WI38 (cell line): Measurements from ENCODE around the gene NTRK2.

Experiments used
- H3K4me3 ChIP-seq: 2 replicates; pipeline ENCODE4 v1.5.1; 2011; ENCODE audit warnings: low read depth, mild to moderate bottlenecking, control low read depth, low read length
- TF ChIP-seq, protein P1 (sequence below): IDR thresholded peaks from 2 replicates; pipeline ENCODE4 v1.5.1; 2012; ENCODE audit warnings: low read depth, mild to moderate bottlenecking, control low read depth, low read length

NTRK2 gene

GRCh38 chr9:84983749-84984148 lies 314.2 kb downstream of the NTRK2 start:
- TF ChIP-seq, protein P1, sequence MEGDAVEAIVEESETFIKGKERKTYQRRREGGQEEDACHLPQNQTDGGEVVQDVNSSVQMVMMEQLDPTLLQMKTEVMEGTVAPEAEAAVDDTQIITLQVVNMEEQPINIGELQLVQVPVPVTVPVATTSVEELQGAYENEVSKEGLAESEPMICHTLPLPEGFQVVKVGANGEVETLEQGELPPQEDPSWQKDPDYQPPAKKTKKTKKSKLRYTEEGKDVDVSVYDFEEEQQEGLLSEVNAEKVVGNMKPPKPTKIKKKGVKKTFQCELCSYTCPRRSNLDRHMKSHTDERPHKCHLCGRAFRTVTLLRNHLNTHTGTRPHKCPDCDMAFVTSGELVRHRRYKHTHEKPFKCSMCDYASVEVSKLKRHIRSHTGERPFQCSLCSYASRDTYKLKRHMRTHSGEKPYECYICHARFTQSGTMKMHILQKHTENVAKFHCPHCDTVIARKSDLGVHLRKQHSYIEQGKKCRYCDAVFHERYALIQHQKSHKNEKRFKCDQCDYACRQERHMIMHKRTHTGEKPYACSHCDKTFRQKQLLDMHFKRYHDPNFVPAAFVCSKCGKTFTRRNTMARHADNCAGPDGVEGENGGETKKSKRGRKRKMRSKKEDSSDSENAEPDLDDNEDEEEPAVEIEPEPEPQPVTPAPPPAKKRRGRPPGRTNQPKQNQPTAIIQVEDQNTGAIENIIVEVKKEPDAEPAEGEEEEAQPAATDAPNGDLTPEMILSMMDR, result no peak
- H3K4me3 ChIP-seq, result no peak overlapping the region

GRCh38 chr9:84988621-84989020 lies 319.1 kb downstream of the NTRK2 start:
- TF ChIP-seq, protein P1, result no peak
- no peak overlapping the region for H3K4me3 ChIP-seq

- TF ChIP-seq, protein P1, result no peak
- no peak overlapping the region for H3K4me3 ChIP-seq
Observed at GRCh38 chr9:84990416-84990815, 320.9 kb downstream of the NTRK2 start.

- TF ChIP-seq, protein P1, result no peak
- no peak overlapping the region for H3K4me3 ChIP-seq
Observed at GRCh38 chr9:84990850-84991513, 321.5 kb downstream of the NTRK2 start.

GRCh38 chr9:84991514-84991870 lies 322.0 kb downstream of the NTRK2 start:
- no peak overlapping the region for H3K4me3 ChIP-seq
- TF ChIP-seq, protein P1, result no peak

- TF ChIP-seq, protein P1, result no peak
Observed at GRCh38 chr9:84992381-84992780, 322.9 kb downstream of the NTRK2 start.

GRCh38 chr9:84993105-84993504 lies 323.6 kb downstream of the NTRK2 start:
- TF ChIP-seq, protein P1, result no peak
- no peak overlapping the region for H3K4me3 ChIP-seq

More at GRCh38 chr9:84992381-84992780, 322.9 kb downstream of the NTRK2 start:
- H3K4me3 ChIP-seq, result no peak overlapping the region
